ENCODE data around the gene CCDC7. TPM values are rescaled to one million over a fixed set of nuclear protein-coding genes. Genes with fewer than 3 reads are reported as not detected.

The CCDC7 gene
- total and polyA plus RNA-seq, 2 experiments from 2014 or later: 0.83 to 1.6 TPM

GRCh38 chr10:32538256-32538655 is 92.3 kb downstream of the CCDC7 start:
- Histone ChIP-seq H2AFZ (no peak overlapping the region), H3K79me2 (replicated peaks; ENCODE audit: insufficient read depth) (no peaks in the 10 kb centered on the region)
- DNase-seq (ENCODE audit: low spot score): no peak

More at GRCh38 chr10:32538256-32538655, 92.3 kb downstream of the CCDC7 start:
- ATAC-seq: no peak
- Histone ChIP-seq H3K36me3 (ENCODE audit: insufficient read depth) (no peaks in the 10 kb centered on the region), H3K4me2 (no peak overlapping the region), H4K20me1 (replicated peaks; ENCODE audit: insufficient read depth) (no peaks in the 10 kb centered on the region), H3K27me3 (ENCODE audit: insufficient read depth) (no peaks in the 10 kb centered on the region), H3F3A (replicated peaks; ENCODE audit: low read depth) (no peaks in the 10 kb centered on the region), H3K4me3 (no peak overlapping the region), H3K9me2 (ENCODE audit: insufficient read depth) (peaks cover 8% of the 10 kb centered on the region; the same call in 1 of the 2 replicates), H3K4me1 (ENCODE audit: insufficient read depth) (no peaks in the 10 kb centered on the region), H3K27ac (ENCODE audit: low read depth) (no peak overlapping the region)
- no peak overlapping the region for H3K4me3 Mint-ChIP-seq
- peaks cover 11% of the 10 kb centered on the region for H3K9me3 Mint-ChIP-seq
- H3K27ac Mint-ChIP-seq: no peak overlapping the region
- H3K4me1 Mint-ChIP-seq: no peaks in the 10 kb centered on the region
- TF ChIP-seq JUNB (IDR thresholded peaks at IDR 0.05; ENCODE audit: unreplicated experiment) (no peak), ETS1 (IDR thresholded peaks at IDR 0.05) (no peak), EZH2 (IDR thresholded peaks at IDR 0.05; ENCODE audit: low read depth, unreplicated experiment) (no peak), REST (IDR thresholded peaks at IDR 0.05; ENCODE audit: unreplicated experiment) (no peak), POLR2AphosphoS5 (IDR thresholded peaks at IDR 0.05; ENCODE audit: low read depth) (no peak), ZNF331 (CRISPR knock-in tag; IDR thresholded peaks at IDR 0.05; ENCODE audit: low read depth) (no peak), ZNF462 (CRISPR knock-in tag; IDR thresholded peaks at IDR 0.05) (no peak), EZH2phosphoT487 (IDR thresholded peaks at IDR 0.05; ENCODE audit: unreplicated experiment) (no peak), CREB1 (CRISPR knock-in tag; IDR thresholded peaks at IDR 0.05; ENCODE audit: low read depth) (no peak), NANOG (IDR thresholded peaks at IDR 0.05; ENCODE audit: borderline replicate concordance) (no peak), STAT1 (IDR thresholded peaks at IDR 0.05; ENCODE audit: unreplicated experiment) (no peak), ZNF114 (CRISPR knock-in tag; IDR thresholded peaks at IDR 0.05) (no peak), CTCF (conservative IDR thresholded peaks at IDR 0.05; ENCODE audit: low read depth in 2 of 2) (no peak)
- H3K36me3 Mint-ChIP-seq (ENCODE audit: low read depth): peaks cover 5% of the 10 kb centered on the region; the same call in 2 of the 3 replicates
- H3K27me3 Mint-ChIP-seq (ENCODE audit: insufficient read depth, low read depth, poor library complexity): no peaks in the 10 kb centered on the region

Data from GM23338 (cell line).